ENCODE data around the gene RNF44.

GRCh38 chr5:176553260-176554085 is 16.3 kb upstream of the RNF44 start:
- TF ChIP-seq, protein P1, sequence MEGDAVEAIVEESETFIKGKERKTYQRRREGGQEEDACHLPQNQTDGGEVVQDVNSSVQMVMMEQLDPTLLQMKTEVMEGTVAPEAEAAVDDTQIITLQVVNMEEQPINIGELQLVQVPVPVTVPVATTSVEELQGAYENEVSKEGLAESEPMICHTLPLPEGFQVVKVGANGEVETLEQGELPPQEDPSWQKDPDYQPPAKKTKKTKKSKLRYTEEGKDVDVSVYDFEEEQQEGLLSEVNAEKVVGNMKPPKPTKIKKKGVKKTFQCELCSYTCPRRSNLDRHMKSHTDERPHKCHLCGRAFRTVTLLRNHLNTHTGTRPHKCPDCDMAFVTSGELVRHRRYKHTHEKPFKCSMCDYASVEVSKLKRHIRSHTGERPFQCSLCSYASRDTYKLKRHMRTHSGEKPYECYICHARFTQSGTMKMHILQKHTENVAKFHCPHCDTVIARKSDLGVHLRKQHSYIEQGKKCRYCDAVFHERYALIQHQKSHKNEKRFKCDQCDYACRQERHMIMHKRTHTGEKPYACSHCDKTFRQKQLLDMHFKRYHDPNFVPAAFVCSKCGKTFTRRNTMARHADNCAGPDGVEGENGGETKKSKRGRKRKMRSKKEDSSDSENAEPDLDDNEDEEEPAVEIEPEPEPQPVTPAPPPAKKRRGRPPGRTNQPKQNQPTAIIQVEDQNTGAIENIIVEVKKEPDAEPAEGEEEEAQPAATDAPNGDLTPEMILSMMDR (conservative IDR thresholded peaks at IDR 0.05; ENCODE audit: low read depth, low read length) = no peak
- TF ChIP-seq EZH2 (IDR thresholded peaks at IDR 0.05; ENCODE audit: low read length, unreplicated experiment) = no peak
- no peak for TF ChIP-seq EZH2phosphoT487 (IDR thresholded peaks at IDR 0.05; ENCODE audit: borderline replicate concordance, low read length)

All from PC-3 (cell line).